Measurements from ENCODE around the gene GPAT3. TPM values are rescaled to one million over a fixed set of nuclear protein-coding genes. Genes with fewer than 3 reads are reported as not detected.
"Not testable (repeated sequence)": the region's sequence is repeated elsewhere in the genome, so short reads cannot be mapped to it uniquely, and the experiment has no call there.

Gene GPAT3
- total and polyA plus RNA-seq, 2 experiments from 2014 or later = 1.2 to 2.0 TPM

DNA sequence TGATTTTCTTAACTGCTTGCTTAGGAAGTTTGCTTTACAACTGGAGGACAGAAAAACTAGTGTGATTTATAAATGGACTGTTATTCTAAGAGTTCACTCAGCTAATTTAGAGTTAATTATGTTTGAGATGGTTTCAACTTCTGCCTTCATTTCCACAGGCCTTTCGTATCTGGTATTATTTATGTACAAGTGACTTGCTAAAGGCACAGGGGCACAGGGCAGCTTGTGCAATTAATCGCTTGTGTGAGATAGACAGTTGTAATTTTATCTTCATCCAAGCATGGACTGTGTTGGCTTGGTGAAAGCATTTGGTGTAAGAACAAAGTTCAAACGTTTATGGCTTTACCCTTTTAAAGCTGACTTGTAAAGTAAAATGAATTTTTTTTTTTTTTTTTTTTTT is 38.3 kb downstream of the GPAT3 start (continued):
- TF ChIP-seq, protein P1, sequence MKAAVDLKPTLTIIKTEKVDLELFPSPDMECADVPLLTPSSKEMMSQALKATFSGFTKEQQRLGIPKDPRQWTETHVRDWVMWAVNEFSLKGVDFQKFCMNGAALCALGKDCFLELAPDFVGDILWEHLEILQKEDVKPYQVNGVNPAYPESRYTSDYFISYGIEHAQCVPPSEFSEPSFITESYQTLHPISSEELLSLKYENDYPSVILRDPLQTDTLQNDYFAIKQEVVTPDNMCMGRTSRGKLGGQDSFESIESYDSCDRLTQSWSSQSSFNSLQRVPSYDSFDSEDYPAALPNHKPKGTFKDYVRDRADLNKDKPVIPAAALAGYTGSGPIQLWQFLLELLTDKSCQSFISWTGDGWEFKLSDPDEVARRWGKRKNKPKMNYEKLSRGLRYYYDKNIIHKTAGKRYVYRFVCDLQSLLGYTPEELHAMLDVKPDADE (IDR thresholded peaks at IDR 0.05) = no peak
- no peak for TF ChIP-seq ZNF114 (CRISPR knock-in tag; IDR thresholded peaks at IDR 0.05)
- no peak for TF ChIP-seq ZNF331 (CRISPR knock-in tag; IDR thresholded peaks at IDR 0.05; ENCODE audit: low read depth)
- TF ChIP-seq, protein P2, sequence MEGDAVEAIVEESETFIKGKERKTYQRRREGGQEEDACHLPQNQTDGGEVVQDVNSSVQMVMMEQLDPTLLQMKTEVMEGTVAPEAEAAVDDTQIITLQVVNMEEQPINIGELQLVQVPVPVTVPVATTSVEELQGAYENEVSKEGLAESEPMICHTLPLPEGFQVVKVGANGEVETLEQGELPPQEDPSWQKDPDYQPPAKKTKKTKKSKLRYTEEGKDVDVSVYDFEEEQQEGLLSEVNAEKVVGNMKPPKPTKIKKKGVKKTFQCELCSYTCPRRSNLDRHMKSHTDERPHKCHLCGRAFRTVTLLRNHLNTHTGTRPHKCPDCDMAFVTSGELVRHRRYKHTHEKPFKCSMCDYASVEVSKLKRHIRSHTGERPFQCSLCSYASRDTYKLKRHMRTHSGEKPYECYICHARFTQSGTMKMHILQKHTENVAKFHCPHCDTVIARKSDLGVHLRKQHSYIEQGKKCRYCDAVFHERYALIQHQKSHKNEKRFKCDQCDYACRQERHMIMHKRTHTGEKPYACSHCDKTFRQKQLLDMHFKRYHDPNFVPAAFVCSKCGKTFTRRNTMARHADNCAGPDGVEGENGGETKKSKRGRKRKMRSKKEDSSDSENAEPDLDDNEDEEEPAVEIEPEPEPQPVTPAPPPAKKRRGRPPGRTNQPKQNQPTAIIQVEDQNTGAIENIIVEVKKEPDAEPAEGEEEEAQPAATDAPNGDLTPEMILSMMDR (conservative IDR thresholded peaks at IDR 0.05; ENCODE audit: low read depth in 2 of 2) = no peak
- no peak for TF ChIP-seq EZH2 (IDR thresholded peaks at IDR 0.05; ENCODE audit: low read depth, unreplicated experiment)
- no peak for TF ChIP-seq POLR2AphosphoS5 (IDR thresholded peaks at IDR 0.05; ENCODE audit: low read depth)

DNA sequence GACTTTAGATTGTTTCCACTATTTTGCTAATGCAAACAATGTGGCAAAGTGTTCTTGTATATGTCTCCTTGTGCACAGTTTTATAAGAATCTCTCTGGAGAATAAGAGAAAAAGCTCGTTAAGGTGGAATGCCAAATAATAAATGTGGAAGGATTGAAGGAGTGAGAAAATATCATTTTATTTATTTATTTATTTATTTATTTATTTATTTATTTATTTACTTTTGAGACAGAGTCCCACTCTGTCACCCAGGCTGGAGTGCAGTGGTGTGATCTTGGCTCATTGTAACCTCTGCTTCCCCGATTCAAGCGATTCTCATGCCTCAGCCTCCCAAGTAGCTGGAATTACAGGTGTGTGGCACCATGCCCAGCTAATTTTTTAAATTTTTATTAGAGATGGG is 40.3 kb downstream of the GPAT3 start:
- not testable (repeated sequence) for H3K79me2 ChIP-seq (replicated peaks; ENCODE audit: insufficient read depth); H4K20me1 ChIP-seq (replicated peaks; ENCODE audit: insufficient read depth); H2AFZ ChIP-seq; H3K4me3 ChIP-seq; H3K4me3 Mint-ChIP-seq; H3K4me1 Mint-ChIP-seq; H3F3A ChIP-seq (replicated peaks; ENCODE audit: low read depth); H3K4me2 ChIP-seq; ATAC-seq; H3K27ac ChIP-seq (ENCODE audit: low read depth); H3K36me3 Mint-ChIP-seq (ENCODE audit: low read depth); DNase-seq (ENCODE audit: low spot score); H3K9me3 Mint-ChIP-seq; H3K27ac Mint-ChIP-seq; H3K27me3 Mint-ChIP-seq (ENCODE audit: insufficient read depth, low read depth, poor library complexity); H3K36me3 ChIP-seq (ENCODE audit: insufficient read depth); H3K4me1 ChIP-seq (ENCODE audit: insufficient read depth); H3K9me2 ChIP-seq (ENCODE audit: insufficient read depth); H3K27me3 ChIP-seq (ENCODE audit: insufficient read depth)

- H3K4me1 Mint-ChIP-seq = no peaks in the 10 kb centered on the region
- no peak overlapping the region for H2AFZ ChIP-seq
- no peaks in the 10 kb centered on the region for H4K20me1 ChIP-seq (replicated peaks; ENCODE audit: insufficient read depth)
- no peak overlapping the region for H3K27ac ChIP-seq (ENCODE audit: low read depth)
- no peak overlapping the region for H3K27ac Mint-ChIP-seq
- no peaks in the 10 kb centered on the region for H3F3A ChIP-seq (replicated peaks; ENCODE audit: low read depth)
- no peaks in the 10 kb centered on the region for H3K79me2 ChIP-seq (replicated peaks; ENCODE audit: insufficient read depth)
- no peaks in the 10 kb centered on the region for H3K36me3 Mint-ChIP-seq (ENCODE audit: low read depth)
- H3K36me3 ChIP-seq (ENCODE audit: insufficient read depth) = no peaks in the 10 kb centered on the region
- no peak overlapping the region for H3K4me3 Mint-ChIP-seq
- DNase-seq (ENCODE audit: low spot score) (no peak), ATAC-seq (no peak)
- no peaks in the 10 kb centered on the region for H3K27me3 ChIP-seq (ENCODE audit: insufficient read depth)
- no peaks in the 10 kb centered on the region for H3K9me2 ChIP-seq (ENCODE audit: insufficient read depth)
- H3K9me3 Mint-ChIP-seq = no peaks in the 10 kb centered on the region
- no peak overlapping the region for H3K4me3 ChIP-seq
- H3K4me1 ChIP-seq (ENCODE audit: insufficient read depth) = no peaks in the 10 kb centered on the region
- no peaks in the 10 kb centered on the region for H3K27me3 Mint-ChIP-seq (ENCODE audit: insufficient read depth, low read depth, poor library complexity)
- no peak overlapping the region for H3K4me2 ChIP-seq
- TF ChIP-seq CREB1 (CRISPR knock-in tag; IDR thresholded peaks at IDR 0.05; ENCODE audit: low read depth) = no peak
- TF ChIP-seq NANOG (IDR thresholded peaks at IDR 0.05; ENCODE audit: borderline replicate concordance) = no peak
- TF ChIP-seq, protein P2 (conservative IDR thresholded peaks at IDR 0.05; ENCODE audit: low read depth in 2 of 2) = no peak
- TF ChIP-seq, protein P1 (IDR thresholded peaks at IDR 0.05) = no peak
- no peak for TF ChIP-seq EZH2phosphoT487 (IDR thresholded peaks at IDR 0.05; ENCODE audit: unreplicated experiment)
Observed at GRCh38 chr4:83581411-83582288, 45.7 kb downstream of the GPAT3 start.

All from GM23338 (cell line).